ENCODE data around the gene C7orf25.
"Not testable (repeated sequence)": the region's sequence is repeated elsewhere in the genome, so short reads cannot be mapped to it uniquely, and the experiment has no call there.

The C7orf25 gene

DNA sequence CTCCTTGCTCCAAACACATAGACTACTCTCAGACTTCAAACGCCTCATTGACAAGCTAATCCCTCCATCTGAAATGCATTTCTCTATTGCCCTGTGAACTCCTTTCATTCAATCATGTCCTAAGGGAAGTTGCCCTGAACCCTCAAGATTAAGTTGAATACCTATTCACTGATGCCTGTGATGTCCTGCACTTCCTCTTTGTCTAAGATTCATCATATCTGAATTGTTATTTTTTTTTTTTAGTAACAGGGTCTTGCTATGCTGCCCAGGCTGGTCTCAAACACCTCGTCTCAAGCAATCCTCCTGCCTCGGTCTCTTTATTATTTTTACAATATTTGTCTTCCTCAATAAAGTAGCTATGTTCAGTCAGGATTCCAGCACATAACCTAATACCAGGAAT, 16.9 kb upstream of the C7orf25 start:
- no peak for DNase-seq

DNA sequence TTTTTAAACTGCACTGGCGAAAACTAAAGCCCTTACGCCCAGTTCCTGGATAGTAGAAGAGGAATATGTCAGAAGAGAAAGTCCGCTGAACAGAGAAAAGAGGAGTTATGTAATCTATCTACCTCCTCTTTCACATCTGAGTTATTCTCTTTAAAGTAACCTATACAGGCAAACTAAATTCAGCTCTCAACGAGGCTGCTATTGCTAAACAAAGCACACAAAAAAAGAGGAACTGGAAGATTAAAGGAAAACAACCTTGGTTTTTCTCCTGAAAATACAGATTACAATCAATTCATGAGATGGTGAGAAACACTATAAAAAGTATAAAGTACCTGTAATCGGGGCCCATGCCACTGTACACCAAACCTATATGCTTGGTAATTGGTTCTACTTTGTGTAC, 14.3 kb upstream of the C7orf25 start:
- DNase-seq: no peak

DNA sequence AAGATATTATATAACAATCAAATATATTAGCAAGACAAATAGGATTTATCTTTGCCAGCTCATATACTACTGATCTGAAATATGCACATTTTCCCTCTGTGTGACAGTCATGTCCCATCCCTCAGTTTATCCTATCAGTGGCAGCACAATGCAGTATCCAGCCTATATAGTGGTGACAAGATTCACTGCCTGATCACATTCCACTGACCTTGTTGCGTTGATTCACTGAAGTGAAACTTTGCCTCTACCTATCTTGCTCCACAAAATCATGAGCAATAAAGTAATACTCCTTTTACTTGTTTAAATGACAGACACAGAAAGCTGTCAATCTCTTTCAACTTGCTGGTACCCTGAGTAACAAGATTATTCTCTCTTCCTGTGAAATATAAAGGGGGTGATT, 13.8 kb upstream of the C7orf25 start:
- DNase-seq: no peak

DNA sequence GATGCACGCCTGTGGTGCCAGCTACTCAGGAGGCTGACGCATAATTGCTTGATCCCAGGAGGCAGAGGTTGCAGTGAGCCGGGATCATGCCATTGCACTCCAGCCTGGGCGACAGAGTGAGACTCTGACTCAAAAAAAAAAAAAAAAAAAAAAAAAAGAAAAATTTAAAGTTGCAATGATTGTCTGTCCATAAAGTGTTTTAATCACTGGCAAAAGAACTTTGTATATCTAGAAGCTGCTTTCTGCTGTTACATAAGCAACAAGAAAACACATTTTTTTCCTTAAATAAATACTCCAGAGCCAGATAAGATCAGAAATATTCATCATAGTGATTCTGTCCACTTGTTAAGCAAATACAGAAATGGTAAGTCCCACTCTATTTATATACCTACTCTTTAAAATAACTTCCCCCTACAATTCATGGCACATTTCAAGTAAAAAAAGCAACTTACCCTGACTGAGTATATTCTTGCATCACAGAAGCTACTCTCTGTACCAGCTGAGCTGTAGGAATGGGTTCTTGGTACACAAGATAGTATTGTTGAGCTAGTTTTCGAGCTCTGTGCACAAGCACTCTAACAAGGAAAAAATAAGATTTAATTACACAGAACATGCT, 12.5 kb upstream of the C7orf25 start:
- no peak for DNase-seq

DNA sequence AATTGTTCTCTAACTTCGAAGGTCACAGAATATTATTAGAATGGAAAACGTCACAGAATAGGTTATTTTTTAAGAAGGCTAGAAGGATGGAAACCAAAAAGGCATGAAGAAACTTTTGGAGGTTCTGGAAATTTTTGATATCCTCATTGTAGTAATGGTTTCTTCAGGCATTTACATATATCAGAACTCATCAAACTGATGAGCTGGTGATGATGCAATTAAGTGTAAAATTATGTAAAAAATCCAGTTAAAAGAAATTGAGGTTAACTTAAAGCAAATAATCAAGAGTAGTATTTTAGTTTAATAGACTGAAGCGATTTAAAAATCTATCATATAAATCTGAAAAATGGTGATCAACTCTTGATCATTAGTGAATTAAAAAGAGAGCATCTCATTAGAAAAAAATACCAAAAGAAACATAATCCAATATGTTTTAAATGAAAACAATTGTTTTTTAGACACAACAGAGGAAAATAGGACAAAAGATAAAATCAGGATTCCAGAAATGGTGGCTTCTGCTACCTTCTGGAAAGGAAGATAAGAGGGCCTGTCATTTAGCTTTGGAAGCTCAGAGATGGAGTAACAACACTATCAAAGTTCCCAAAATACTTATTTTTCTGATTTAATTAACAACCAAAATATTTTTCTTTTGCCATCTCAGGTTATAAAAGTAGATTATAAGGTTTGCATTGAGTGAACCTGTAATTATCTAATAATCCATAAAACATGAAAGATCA, 10.3 kb upstream of the C7orf25 start:
- DNase-seq: no peak

DNA sequence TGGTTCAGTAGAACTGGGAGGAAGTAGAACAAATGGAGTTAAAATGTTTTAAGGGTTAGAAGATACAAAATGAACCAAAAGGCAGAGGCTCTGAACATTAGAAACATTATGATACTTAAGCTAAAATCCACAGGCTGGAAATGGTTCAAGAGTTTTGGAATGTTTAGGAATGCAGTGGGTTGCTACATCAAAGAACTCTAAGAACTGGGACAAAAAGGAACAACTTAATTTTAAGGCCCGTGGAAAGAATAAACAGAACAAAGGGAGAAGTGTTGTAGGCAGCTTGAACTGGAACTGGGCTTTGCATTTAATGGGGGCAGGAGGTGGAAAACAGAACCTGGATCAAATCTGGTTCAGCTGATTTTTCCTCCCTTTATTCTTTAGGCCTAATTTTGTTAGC, 3.5 kb upstream of the C7orf25 start:
- DNase-seq: no peak

DNA sequence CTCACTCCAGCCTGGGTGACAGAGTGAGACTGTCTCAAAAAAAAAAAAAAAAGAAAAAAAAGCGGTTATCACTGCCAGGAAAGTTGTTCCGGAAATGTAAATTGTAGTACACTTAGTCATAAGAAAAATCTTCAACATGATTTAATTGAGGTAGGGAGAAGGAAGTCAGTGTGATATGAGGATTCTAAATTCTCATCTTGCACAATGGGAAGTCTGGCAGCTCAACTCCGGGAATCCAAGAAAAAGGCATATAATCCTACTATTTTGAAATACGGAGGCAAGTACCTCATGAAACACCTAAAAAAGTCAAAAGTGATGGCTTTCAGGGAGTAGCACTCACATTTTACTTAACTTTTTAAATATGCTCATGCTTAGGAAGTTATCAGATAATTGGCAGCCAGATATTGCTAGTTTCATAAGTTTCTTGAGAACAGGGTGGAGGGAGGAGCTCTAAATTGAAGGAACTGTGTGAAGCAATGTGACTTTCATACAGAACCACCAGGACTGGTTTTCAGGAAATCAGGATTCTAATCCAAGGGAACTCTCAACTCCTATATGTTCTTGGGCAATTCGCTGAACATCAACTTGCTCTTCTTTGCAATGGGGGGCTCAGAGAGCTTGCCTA, 2.7 kb upstream of the C7orf25 start:
- no peak for DNase-seq

DNA sequence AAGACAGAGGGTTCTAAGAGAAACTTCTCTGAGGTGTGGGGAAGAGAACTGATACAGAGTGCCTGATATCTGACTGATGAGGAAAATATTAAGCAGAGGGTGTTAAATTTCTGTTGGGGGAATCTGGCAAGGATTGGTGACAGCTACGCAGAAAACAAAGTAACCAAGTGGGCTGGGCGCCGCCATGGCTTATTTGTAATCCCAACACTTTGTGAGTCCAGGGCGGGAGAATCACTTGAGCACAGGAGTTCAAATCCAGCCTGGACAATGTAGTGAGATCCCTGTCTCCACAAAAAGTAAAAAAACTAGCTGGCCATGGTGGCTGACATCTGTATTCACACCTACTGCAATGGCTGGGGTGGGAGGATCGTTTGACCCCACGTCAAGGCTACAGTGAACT, 2.1 kb upstream of the C7orf25 start:
- no peak for DNase-seq

DNA sequence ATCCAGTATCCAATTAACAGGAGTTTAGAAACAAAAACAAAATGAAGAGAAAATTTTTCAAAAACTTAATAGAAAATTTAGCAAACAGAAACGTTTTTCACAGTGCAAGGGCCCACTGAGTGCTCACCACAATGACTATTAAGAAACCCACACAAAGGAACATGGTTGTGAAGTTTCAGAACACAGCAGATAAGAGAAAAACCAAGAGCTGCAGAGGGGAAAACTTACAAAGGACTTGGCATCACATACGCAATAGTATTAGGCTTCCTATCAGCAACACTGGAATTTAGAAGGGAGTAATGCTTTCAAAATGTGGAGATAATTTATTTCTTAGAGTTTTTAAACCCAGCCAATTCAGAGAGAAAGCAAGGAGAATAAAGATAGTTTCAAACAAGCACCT, 1.7 kb upstream of the C7orf25 start:
- DNase-seq: no peak

DNA sequence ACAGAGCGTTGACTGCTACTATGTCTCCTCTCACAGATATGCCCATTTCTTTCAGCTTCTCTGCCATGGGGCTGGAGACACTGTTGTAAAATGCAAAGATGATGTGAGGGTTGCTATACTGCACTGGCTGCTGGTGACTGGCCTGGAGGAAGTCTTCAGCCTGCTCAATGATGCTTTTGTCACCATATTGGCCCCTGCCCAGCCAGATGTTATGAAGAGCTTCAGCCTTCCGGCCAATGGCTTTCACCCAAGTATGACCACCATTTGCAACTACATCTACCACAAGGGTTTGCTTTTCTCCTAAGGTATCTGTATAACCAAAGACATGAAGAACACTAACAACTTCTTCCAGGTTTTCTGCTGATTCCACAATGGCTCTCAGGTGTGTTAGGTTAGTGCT, 1.6 kb downstream of the C7orf25 start:
- DNase-seq: no peak

DNA sequence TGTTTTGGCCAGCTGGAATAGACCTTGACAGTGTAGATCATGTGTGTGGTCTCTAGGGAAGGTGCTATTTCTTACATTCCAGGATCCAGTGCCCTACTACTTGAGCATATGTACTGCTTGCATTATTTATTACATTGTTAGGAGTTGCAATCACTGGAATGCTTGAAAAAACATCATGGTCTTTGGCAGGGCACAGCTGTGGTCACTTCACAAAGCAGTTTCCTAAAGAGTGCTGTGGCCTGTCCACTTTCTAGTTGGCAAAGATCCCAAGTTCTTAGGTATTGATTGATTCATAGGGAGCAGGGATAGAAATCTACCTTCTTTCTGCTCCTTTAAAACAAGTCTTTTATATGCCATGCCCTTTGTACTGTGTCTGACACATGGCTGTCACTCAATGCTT, 4.6 kb downstream of the C7orf25 start:
- no peak for DNase-seq

DNA sequence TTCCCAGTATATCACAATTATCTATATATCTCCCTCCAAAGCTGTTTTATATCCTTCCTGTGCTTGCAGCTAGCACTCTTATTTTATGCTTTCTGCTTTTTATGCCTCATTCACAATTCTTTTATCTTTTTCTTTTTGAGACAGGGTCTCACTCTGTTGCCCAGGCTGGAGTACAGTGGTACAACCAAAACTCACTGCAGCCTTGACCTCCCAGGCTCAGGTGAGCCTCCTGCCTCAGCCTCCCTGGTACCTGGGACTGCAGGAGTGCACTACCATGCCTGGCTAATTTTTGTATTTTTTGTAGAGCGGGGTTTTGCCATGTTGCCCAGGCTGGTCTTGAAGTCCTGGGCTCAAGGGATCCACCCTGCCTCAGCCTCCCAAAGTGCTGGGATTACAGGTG, 5.7 kb downstream of the C7orf25 start:
- no peak for DNase-seq

DNA sequence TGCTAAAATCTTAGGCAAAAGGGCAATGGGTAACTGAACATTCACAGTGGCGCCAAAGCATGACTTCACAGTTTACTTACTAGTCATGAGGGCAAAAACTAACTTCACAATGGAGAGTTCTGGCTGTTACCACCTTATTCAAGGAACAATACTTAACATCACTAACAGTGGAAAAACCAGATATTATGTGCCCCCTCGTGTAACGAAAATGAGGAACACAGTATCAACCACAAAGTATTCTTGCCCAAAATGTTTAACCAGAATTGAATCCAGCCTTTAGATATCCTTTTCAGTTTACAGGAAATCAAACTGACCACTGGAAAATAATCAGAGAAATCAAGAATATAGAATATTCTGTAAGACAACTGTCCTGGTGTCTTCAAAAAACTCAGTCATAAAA, 9.5 kb downstream of the C7orf25 start:
- no peak for DNase-seq

DNA sequence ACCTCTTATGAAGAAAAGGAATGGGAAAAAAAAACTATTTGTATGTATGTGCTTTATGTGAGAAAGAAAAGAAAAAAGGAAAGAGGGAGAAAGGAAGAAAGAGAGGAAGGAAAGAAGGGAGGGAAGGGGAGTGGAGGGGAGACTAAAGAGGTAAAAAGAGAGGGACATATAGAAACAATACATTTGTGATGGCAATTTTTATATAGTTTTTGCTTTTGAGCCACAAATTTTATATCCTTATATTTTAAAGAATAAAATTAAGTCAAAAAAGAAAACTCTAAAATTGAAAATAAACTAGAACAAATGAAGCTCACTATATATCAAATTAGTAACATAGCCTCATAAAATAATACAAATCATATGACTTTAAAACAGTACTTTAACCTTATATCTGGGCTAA, 11.0 kb downstream of the C7orf25 start:
- DNase-seq: no peak

DNA sequence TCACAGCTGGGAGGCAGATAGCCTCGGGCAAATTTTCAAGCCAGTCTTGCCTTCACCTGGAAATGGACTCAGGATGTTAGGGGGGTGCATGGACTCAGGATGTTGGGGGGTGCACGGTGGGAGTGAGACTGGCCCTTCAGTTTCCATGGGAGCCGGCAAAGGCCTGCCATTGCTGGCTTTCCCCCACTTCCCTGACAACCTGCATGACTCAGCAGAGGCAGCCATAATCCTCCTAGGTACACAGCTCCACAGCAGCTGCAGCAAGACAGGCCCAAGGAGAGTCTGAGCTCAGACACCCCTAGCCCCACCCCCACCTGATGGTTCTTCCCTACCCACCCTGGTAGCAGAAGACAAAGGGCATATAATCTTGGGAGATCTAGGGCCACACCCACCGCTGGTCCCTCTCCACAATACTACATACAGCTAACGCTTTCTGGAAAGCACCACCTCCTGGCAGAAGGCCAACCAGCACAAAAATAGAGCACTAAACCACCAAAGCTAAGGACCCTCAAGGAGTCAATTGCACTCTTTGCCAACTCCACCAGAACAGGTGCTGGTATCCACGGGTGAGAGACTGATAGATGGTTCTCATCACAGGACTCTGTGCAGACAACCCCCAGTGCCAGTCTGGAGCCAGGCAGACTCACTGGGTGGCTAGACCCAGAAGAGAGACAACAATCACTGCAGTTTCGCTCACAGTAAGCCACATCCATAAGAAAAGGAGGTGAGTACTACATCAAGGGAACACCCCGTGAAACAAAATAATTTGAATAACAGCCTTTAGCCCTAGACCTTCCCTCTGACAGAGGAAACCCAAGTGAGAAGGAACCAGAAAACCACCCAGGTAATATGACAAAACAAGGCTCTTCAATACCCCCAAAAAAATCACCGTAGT, 18.3 kb downstream of the C7orf25 start:
- no peak for DNase-seq

DNA sequence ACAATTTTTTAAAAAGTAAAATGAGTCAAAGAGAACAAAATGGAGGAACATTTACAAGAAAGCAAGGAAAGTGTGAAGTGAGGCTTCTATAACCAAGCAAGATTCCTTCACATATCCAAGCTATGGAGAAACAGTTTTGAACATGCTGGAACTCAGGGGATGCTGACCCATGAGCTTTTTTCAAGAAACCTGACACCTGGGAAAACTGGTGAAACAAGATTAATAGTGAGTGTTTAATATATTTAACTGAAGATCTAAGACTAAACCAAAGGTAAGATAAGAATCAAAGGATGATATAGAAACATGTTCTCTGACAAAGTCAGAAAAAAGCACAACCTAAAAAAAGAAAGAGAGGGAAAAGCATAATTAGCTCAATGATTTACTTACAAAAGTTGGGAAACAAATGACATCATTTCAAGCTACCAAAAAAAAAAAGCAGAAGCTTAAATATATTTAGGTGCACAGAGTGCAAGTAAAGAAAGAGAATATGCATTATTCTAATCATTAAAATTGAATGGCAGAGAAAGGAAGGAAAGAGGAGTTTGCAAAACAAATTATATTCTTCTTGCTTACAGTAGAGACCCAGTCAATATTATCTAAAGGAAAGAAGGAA, 24.9 kb downstream of the C7orf25 start:
- DNase-seq: no peak

DNA sequence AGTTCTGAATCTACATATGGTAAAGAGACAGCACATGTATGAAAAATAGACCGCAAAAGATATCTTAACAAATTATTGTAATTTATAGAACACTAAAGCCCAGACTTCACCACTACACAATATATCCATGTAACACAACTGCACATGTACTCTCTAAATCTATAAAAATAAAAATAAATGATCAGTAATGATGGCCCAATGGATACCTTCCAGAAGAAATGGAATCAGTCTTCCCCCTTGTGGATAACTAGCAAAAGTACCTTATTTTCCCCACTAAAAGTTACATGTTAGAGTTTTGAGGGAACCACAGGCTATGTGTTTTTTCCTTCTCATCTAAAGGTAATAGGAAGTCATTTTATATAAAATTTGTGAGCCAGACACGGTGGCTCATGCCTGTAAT, 25.7 kb downstream of the C7orf25 start:
- no peak for DNase-seq

DNA sequence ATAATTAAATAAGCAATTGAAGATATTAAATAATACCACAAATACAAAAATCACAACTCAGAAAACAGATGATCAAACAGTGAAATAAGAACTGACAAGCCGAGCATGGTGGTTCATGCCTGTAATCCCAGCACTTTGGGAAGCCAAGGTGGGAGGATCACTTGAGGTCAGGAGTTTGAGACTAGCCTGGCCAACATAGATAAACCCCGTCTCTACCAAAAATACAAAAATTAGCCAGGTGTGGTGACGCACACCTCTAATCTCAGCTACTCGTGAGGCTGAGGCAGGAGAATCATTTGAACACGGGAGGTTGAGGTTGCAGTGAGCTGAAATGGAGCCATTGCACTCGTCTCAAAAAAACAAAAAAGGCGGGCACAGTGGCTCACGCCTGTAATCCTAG, 26.7 kb downstream of the C7orf25 start:
- DNase-seq: not testable (repeated sequence)

DNA sequence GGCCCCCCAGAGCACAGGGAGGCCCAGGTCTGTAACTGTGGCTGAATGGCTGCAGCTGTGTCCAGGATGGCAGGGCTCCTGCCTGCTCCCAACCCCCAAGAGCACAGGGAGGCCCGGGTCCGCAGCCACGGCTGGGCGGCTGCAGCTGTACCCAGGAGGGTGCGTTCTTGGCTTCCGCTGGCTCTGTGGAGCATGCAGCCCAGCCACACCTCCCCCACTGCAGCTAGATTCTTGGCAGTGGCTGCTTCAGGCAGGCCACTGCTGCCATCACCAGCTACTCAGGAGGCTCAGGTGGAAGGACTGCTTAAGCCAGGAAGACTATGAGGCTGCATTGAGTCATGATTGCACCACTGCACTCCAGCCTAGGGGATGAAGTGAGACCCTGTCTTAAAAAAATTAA, 27.9 kb downstream of the C7orf25 start:
- DNase-seq: no peak

DNA sequence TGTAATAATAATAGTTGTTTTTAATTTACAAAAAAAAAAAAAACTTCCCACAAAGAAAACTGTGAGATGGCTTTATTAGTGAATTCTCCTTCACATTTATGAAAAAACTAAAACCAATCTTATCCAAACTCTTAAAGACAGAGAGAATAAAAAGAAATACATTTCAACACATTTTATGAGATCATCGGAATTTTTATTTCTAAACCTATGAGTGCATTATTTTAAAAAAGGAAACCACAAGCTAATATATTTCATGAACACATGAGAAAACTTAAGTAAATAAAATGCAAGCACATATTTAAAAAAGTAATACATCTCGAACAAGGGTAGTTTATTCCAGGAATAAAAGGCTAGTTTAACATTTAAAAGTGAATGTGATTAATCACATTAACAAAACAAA, 31.5 kb downstream of the C7orf25 start:
- no peak for DNase-seq

DNA sequence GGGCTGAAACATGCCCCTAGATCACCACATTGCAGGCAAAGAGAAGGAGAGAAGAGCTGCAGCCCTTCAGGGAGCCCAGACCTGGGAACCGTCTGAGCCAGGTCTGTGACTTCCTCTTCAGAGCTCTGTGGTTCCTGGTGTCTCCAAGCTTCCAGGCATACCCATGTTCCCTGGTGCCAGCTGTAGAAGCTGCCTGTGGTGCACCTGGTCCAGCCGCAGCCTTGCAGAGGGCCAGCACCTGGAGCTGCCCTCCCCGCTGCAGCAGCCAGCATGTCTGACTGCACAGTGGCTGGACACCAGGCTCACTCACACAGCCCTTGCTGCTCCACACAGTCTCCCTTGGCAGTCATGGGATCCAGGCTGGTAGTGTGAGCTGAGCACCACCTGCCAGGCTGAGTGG, 33.6 kb downstream of the C7orf25 start:
- DNase-seq: no peak

DNA sequence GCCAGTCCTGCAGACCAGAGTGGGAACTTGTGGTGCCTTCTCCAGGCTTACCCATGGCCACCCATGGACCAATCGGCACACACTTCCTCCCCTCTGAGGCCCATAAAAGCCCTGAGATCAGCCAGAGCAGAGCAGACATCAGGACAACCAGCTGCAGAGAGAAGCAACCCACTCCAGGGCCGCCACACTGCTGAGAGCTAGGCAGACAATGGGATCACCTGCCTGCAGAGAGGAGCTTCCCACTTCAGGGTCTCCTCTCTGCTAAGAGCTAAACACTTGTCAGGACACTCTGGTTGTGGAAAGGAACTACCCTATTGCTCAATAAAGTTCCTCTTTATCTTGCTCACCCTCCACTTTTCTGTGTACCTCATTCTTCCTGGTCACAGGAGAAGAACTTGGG, 34.0 kb downstream of the C7orf25 start:
- no peak for DNase-seq

Measured in stimulated activated CD4-positive, alpha-beta T cell treated with anti-CD3 and anti-CD28 coated beads, Interleukin-2, amount 100 ng/mL, for 48 hours (primary cell).